Ramos (cell line): Measurements from ENCODE around the gene STUM.

ENCODE experiments used
- in situ Hi-C: fragments of 300-500 bp; cut with MboI; formaldehyde crosslinking; loops from one replicate; pipeline ENCODE4 v1.14.3; 2022; ENCODE audit warnings: low sequenced_read_pairs; ENCODE audit not compliant: unreplicated experiment

The STUM gene

DNA sequence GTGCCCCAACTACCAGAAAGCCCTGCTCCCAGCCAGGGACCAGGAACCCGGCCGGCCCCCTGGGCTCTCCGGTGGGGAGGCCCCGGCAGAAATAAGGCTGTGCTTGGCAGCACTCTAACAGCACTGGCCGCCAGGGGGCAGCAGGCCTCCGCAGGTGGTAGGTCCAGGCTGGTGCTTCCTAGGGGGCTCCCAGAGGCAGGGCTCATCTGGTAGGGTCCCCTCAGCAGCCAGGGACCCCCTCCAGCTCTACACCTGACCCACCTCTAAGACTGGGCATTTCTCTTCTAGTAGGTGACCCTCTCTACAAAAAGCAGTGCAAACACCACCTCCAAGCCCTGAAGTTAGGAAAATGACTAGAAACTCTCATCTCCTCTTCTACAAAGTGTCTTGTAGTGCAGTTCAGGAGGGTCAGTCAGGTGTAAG, 85.6 kb downstream of the STUM start:
- in situ Hi-C loops: no loop called here

DNA sequence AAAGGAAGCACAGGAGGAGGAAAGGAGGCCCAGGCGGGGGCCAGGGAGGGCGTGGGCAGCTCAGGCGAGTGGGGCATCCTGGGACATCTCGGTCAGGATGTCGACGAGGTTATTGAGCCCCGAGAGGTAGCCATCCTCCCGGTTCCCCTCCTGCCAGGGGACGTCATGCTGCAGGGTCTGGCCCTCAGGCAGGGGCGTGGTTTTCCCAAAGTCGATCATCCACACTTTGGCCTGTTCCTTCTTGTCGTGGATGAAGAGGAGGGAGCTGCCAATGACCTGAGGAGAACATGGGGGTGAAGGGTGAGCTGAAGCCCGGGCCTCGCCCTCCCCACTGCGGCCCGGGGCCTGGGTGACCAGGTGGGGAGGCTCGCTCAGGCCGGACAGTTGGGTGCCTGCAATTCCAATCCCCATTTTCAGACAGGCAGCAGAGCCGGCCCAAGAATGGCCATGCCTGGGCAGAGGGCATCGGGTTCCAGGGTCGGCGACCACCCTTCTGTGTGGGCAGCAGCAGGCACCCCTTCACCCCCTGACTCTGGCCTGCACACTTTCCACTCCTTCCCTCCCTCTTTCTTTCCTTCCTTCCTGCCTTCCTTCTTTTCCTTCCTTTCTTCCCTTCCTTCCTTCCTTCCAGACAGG, 86.2 kb downstream of the STUM start:
- in situ Hi-C loops: loop anchor here (5.0 kb wide), 1 partner anchor 198 kb away; no protein-coding TSS in a partner anchor

GRCh38 chr1:226635456-226635941, 86.9 kb downstream of the STUM start:
- in situ Hi-C loops: loop anchor here (5.0 kb wide), 1 partner anchor 197 kb away; no protein-coding TSS in a partner anchor

DNA sequence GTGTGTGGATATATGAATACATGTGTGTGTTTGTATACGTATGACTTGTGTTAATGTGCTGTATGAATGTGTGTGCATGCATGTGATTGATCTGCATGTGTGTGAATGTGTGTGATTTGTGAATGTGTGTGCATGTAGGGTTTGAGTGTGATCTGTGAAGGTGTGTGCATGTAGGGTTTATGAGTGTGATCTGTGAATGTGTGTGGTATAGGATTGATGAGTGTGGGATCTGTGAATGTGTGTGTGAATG, 88.2 kb downstream of the STUM start:
- in situ Hi-C loops: loop anchor here (5.0 kb wide), 1 partner anchor 196 kb away; no protein-coding TSS in a partner anchor

- in situ Hi-C loops: loop anchor here (5.0 kb wide), 1 partner anchor 195 kb away; no protein-coding TSS in a partner anchor
Observed at GRCh38 chr1:226637147-226637935, 88.8 kb downstream of the STUM start.

GRCh38 chr1:226638001-226638601, 89.5 kb downstream of the STUM start:
- in situ Hi-C loops: loop anchor here (5.0 kb wide), 1 partner anchor 194 kb away; no protein-coding TSS in a partner anchor

- in situ Hi-C loops: loop anchor here (5.0 kb wide), 1 partner anchor 194 kb away; no protein-coding TSS in a partner anchor
Observed at GRCh38 chr1:226638608-226639007, 90.0 kb downstream of the STUM start.

DNA sequence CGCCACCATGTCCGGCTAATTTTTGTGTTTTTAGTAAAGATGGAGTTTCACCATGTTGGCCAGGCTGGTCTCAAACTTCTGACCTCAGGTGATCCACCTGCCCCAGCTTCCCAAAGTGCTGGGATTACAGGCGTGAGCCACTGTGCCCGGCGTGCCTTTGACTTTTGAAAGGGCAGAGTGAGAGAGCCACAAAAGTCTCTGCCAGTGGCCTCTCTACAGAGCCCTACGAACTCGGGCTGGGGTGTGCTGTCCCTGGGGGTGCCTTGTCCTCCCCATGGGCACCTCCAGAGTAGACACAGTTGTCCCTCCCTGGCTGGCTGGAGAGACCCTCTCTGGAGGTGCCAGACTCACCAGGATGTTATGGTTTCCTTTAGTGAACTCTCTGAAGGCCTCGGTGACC, 90.6 kb downstream of the STUM start:
- in situ Hi-C loops: loop anchor here (5.0 kb wide), 1 partner anchor 193 kb away; no protein-coding TSS in a partner anchor

GRCh38 chr1:226639631-226640061, 91.1 kb downstream of the STUM start:
- in situ Hi-C loops: loop anchor here (5.0 kb wide), 1 partner anchor 193 kb away; no protein-coding TSS in a partner anchor

- in situ Hi-C loops: no loop called here
Observed at GRCh38 chr1:226640321-226641136, 92.0 kb downstream of the STUM start.

DNA sequence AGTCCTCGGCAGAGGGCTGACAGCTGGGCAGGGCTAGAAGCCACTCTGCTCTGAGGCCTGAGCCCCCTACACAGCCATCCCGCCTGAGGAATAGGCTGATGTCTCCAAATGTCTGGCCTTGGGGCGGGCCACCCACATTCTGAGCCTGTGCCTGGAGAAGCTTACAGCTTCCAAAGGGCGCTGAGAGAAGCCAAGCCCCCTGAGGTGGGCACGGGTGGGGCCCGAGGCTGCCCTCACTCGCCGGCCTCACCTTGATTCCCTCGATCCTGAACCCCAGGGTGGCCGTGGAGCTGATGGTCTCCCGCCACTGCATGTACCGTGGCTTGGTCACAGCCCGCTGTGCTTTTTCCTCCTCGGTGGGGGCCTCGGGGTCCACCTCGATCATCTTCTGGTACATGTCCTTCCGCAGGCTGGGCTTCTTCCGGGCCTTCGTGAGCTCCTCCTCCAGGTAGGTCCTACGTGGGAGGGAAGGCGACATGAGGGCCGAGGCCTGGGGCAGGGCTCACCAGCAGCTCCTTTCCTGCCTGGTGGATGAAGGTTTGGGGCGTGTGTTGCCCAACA, 93.2 kb downstream of the STUM start:
- in situ Hi-C loops: no loop called here

- in situ Hi-C loops: no loop called here
Observed at GRCh38 chr1:226642421-226642820, 93.9 kb downstream of the STUM start.

DNA sequence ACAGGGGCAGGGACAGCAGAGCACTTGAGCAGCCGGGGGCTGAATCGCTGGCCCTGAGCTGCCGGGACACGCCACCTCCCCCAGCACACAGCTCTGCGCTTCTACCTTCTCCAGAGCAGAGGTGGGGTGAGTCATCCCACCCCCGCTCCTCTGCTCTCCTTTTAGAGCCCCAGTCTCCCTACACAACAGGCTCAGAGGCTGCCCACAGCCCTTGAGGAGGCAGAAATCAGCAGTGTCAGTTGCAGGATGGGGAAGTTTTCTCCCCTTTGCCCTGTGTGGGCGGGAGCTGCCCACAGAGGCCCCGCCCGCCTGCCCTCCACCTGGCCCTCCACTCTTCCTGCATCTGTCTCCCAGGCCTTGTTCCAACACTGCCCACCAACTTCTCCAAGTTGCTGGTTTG, 94.6 kb downstream of the STUM start:
- in situ Hi-C loops: no loop called here

DNA sequence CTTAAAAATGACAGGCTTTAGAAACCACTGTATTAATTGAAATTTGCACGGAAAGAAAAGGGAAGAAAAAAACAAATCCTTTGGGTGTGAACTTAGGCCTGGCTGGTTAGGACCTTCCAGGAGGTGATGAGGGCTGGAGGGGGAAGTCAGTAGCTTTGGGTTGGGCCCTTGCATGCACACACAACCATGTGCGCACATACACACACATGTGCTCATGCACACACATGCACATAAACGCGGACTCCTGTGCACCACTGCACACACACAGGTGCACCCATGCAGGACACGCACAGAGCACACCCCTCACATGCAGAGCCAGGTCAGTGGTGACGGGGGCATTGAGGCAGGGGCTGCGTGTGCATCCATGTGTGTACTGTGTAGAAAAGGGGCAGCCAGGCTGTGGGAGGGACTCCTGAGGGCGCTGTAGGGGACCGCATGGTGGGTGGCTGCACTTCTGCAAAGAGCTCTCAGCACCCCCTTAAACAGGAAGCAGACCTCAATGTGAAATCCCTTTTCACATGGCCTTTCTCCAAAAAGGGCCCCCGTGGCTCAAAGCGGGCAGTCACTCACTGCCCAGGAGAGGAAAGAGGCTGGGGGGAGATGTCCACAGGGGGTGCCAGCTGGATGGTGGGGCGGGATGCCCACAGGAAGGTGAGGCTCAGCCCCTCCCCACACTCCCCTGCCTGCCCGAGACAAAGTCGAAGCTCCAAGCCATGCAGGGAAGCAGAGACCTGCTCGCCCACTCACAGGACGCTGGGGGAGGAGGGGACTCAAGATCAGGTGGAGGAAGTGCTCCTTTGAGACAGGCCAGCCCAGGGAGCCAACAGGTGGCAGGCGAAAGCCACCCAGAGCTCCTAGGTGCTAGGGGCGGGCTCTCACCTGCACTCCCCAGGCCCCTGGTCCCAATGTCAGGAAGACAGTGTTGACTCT, 95.3 kb downstream of the STUM start:
- in situ Hi-C loops: no loop called here

DNA sequence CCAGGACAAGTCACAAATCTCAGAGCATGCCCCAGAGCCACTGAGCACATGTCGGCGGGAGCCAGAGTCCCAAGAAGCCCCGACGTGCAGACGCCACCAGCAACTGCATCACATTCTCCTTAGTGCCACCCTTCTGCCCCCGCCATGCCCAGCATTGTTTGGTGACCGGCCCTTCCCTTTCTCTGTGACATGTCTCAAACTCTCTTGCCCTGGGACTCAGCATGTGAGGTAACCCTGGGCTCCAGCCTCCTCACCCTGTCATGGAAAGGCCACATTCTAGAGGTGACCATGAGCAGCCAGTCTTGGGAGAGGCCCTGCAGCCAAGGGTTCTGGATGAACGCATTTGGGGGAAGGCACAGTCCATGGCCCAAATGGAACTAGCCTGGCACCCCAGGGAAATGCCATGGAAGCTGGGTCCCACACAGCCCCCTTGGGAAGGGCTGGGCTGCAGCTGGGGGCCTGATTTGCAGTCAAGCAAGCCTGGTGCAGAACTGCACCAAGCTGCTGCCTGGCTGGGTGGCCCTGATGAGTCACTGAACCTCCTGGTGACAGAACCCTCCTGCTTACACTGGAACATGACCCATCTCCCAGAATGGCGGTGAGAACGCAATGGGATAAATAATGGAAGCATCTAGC, 96.1 kb downstream of the STUM start:
- in situ Hi-C loops: no loop called here

DNA sequence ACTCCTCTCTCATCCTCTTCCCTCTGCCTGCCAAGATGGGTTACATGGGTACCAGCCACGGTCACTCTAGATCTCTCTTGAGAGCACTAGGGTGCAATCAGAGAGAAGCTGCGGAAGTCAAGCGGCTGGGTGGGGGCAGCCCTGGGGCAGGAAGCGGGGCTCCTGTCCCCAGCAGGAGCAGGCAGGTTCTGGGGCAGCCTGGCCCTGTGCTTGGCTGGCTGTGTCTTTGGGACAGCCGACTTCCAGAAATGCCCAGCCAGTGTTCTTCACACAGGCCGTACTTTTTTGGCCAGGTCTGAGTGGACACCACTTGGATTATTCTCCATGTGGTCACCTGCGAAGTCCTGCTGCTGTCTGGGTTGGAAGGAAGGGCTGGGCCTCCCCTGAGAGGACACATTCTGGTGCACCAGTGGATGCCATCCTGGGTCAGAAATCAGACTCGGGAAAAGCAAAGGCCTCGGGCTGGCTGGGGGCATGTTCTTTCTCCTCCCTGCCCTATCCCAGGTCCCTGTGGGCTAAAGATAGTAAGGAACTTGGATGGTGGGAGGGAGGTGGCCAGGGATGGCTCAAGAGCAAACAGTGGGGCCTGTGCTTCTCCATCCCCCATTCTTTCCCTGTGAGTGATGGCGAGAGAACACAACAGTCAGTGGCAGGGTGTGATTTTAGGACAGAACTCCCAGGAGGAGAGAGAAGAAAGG, 96.9 kb downstream of the STUM start:
- in situ Hi-C loops: no loop called here

GRCh38 chr1:226646026-226646869, 97.7 kb downstream of the STUM start:
- in situ Hi-C loops: no loop called here
